HepG2 (cell line): ENCODE measurements around the gene COQ5. TPM values are rescaled to one million over a fixed set of nuclear protein-coding genes. Genes with fewer than 3 reads are reported as not detected.
A peak's percentile ranks its signal among the peaks of the same experiment; 100 is the strongest.

Experiments
- AHR ChIP-seq: IDR thresholded peaks from 2 replicates; pipeline ENCODE4 v1.6.1; 2018; ENCODE audit warnings: missing genetic modification reagents, missing compliant biosample characterization
- CBX1 ChIP-seq: IDR thresholded peaks from one replicate; pipeline ENCODE4 v1.6.1; 2016; ENCODE audit warnings: antibody characterized with exemption, low read depth
- ETS1 ChIP-seq: sonication (generic); formaldehyde crosslinking; IDR thresholded peaks from 2 replicates; pipeline ENCODE4 v1.4.0; 2020; ENCODE audit warnings: missing genetic modification reagents
- HNF4G ChIP-seq, 2 experiments: sonication (generic) in 1 of 2; formaldehyde crosslinking in 1 of 2; IDR thresholded peaks; 2 replicates each; pipeline versions ENCODE4 v1.4.0 to v1.6.1; 2011 to 2020; ENCODE audit warnings: borderline replicate concordance in 2 of 2, low read depth in 2 of 2, mild to moderate bottlenecking in 2 of 2, low read length in 1 of 2, missing genetic modification reagents in 1 of 2, moderate library complexity in 1 of 2
- POLR2AphosphoS2 ChIP-seq: IDR thresholded peaks from 2 replicates; pipeline ENCODE4 v1.6.1; 2011; ENCODE audit warnings: low read depth, low read length, improper control_type of control experiment
- PREB ChIP-seq: sonication (generic); formaldehyde crosslinking; IDR thresholded peaks from 2 replicates; pipeline ENCODE4 v1.4.0; 2020; ENCODE audit warnings: missing genetic modification reagents
- RAD21 ChIP-seq: fragments of 450-650 bp; formaldehyde crosslinking; IDR thresholded peaks from 2 replicates; pipeline ENCODE4 v1.5.0; 2020; ENCODE audit warnings: mild to moderate bottlenecking
- RXRA ChIP-seq: sonication (generic); formaldehyde crosslinking; IDR thresholded peaks from 2 replicates; pipeline ENCODE4 v1.5.1; 2020; ENCODE audit warnings: missing genetic modification reagents
- SIX1 ChIP-seq: sonication (generic); formaldehyde crosslinking; IDR thresholded peaks from 2 replicates; pipeline ENCODE4 v1.4.0; 2020; ENCODE audit warnings: missing genetic modification reagents, borderline replicate concordance
- SNAPC2 ChIP-seq: sonication (generic); formaldehyde crosslinking; IDR thresholded peaks from 2 replicates; pipeline ENCODE4 v1.8.1; 2022; ENCODE audit warnings: mild to moderate bottlenecking, missing genetic modification reagents
- SP140L ChIP-seq: sonication (generic); formaldehyde crosslinking; IDR thresholded peaks from 2 replicates; pipeline ENCODE4 v1.4.0; 2020; ENCODE audit warnings: missing genetic modification reagents, borderline replicate concordance
- TRIM24 ChIP-seq: sonication (generic); formaldehyde crosslinking; IDR thresholded peaks from 2 replicates; pipeline ENCODE4 v1.8.0; 2022; ENCODE audit warnings: mild to moderate bottlenecking, missing genetic modification reagents
- ZFY ChIP-seq: sonication (generic); formaldehyde crosslinking; IDR thresholded peaks from 2 replicates; pipeline ENCODE4 v1.4.0; 2020; ENCODE audit warnings: missing genetic modification reagents
- ZMYM2 ChIP-seq: sonication (generic); formaldehyde crosslinking; IDR thresholded peaks from 2 replicates; pipeline ENCODE4 v1.8.0; 2022; ENCODE audit warnings: mild to moderate bottlenecking, missing genetic modification reagents
- ZNF143 ChIP-seq: sonication (generic); formaldehyde crosslinking; IDR thresholded peaks from 2 replicates; pipeline ENCODE4 v1.4.0; 2020; ENCODE audit warnings: missing genetic modification reagents
- ZNF407 ChIP-seq: sonication (generic); formaldehyde crosslinking; IDR thresholded peaks from one replicate; pipeline ENCODE4 v1.5.1; 2020; ENCODE audit warnings: mild to moderate bottlenecking, missing genetic modification reagents; ENCODE audit errors: not compliant biosample characterization
- ZUFSP ChIP-seq: sonication (generic); formaldehyde crosslinking; IDR thresholded peaks from 2 replicates; pipeline ENCODE4 v1.9.0; 2021; ENCODE audit warnings: missing genetic modification reagents, mild to moderate bottlenecking, borderline replicate concordance
- polyA plus RNA-seq, 8 experiments: library from polyadenylated mRNA; depleted of rRNA in 3 of 8; stranded (reverse) in 7 of 8; unstranded in 1 of 8; fragments of >200 nt; fragmentation: Illumina TruSeq in 4 of 8; extraction: Trizol in 4 of 8; gene quantifications; 2 replicates each; pipeline versions ENCODE4 v1.2.1 to v1.2.3, GENCODE V29; 2011 to 2016; ENCODE audit warnings: low read depth in 4 of 8, missing spikeins in 1 of 8, mixed read lengths in 1 of 8; ENCODE audit not compliant: insufficient read depth in 1 of 8
- total RNA-seq, 5 experiments: library from RNA; depleted of rRNA; stranded (reverse); fragments of >200 nt; fragmentation: Illumina TruSeq; extraction: Trizol; gene quantifications; 2 replicates each; pipeline ENCODE4 v1.2.3, GENCODE V29; 2016; ENCODE audit warnings: low read depth in 1 of 5

The COQ5 gene
- total and polyA plus RNA-seq, 2 of the 13 experiments (the other 11 are each of a cell fraction or from before 2014, with no cell fraction given) = 36.4 to 41.5 TPM

- TF ChIP-seq ZUFSP (no peak), RXRA (CRISPR knock-in tag) (peak; percentile 55; the same call in 1 of the 2 replicates), AHR (peak; percentile 90), ZMYM2 (CRISPR knock-in tag) (no peak), ZFY (CRISPR knock-in tag) (peak; percentile 84), HNF4G (IDR thresholded peaks at IDR 0.05; ENCODE audit: borderline replicate concordance, low read depth, low read length) (0 out of 2 replicates have a peak, but pooled peaks have one; percentile 9), HNF4G (CRISPR knock-in tag; IDR thresholded peaks at IDR 0.05; ENCODE audit: borderline replicate concordance, low read depth) (no peak), PREB (CRISPR knock-in tag) (no peak), SP140L (CRISPR knock-in tag) (no peak), SIX1 (CRISPR knock-in tag) (no peak), ZNF407 (CRISPR knock-in tag) (no peak), SNAPC2 (CRISPR knock-in tag) (0 out of 2 replicates have a peak, but pooled peaks have one; percentile 41), CBX1 (peak; percentile 61), ZNF143 (peak; percentile 90), RAD21 (peak; percentile 6; the same call in 1 of the 2 replicates), POLR2AphosphoS2 (no peak), TRIM24 (CRISPR knock-in tag) (no peak), ETS1 (CRISPR knock-in tag) (no peak; the same call in 1 of the 2 replicates)
These were observed 33.1 kb downstream of the COQ5 start, which contains the start of gene DYNLL1 (continued) for GRCh38 chr12:120495731-120496412.
